HepG2 (cell line): ENCODE results near the gene SEC14L5. TPM values are rescaled to one million over a fixed set of nuclear protein-coding genes. Genes with fewer than 3 reads are reported as not detected.

Experiments
- BCLAF1 ChIP-seq: fragments of 450-650 bp; IDR thresholded peaks from 2 replicates; pipeline ENCODE4 v1.6.1; 2017; ENCODE audit warnings: mild to moderate bottlenecking
- ELF3 ChIP-seq: IDR thresholded peaks from 2 replicates; pipeline ENCODE4 v1.6.1; 2016; ENCODE audit warnings: missing genetic modification reagents, missing compliant biosample characterization
- ETV6 ChIP-seq: sonication (generic); formaldehyde crosslinking; conservative IDR thresholded peaks from 2 replicates; pipeline ENCODE4 v1.4.0; 2020; ENCODE audit warnings: missing genetic modification reagents
- FOXA3 ChIP-seq: IDR thresholded peaks from 2 replicates; pipeline ENCODE4 v1.6.1; 2016; ENCODE audit warnings: missing genetic modification reagents, missing compliant biosample characterization
- FOXC1 ChIP-seq: sonication (generic); formaldehyde crosslinking; IDR thresholded peaks from 2 replicates; pipeline ENCODE4 v1.8.0; 2022; ENCODE audit warnings: mild to moderate bottlenecking, missing genetic modification reagents, borderline replicate concordance
- FUBP1 ChIP-seq: sonication (generic); formaldehyde crosslinking; IDR thresholded peaks from 2 replicates; pipeline ENCODE4 v1.5.1; 2020; ENCODE audit warnings: missing genetic modification reagents, mild to moderate bottlenecking, borderline replicate concordance
- GABPA ChIP-seq, 2 experiments: IDR thresholded peaks; 2 replicates each; pipeline ENCODE4 v1.6.1; 2011 to 2016; ENCODE audit warnings: low read depth in 2 of 2, low read length in 1 of 2, missing biosample characterization in 1 of 2, missing genetic modification characterization in 1 of 2
- HOXA5 ChIP-seq: sonication (generic); formaldehyde crosslinking; IDR thresholded peaks from 2 replicates; pipeline ENCODE4 v1.4.0; 2020; ENCODE audit warnings: missing genetic modification reagents
- JARID2 ChIP-seq: sonication (generic); formaldehyde crosslinking; IDR thresholded peaks from 2 replicates; pipeline ENCODE4 v1.8.1; 2023; ENCODE audit warnings: missing genetic modification reagents, inconsistent platforms; ENCODE audit not compliant: insufficient replicate concordance
- KLF12 ChIP-seq: sonication (generic); formaldehyde crosslinking; IDR thresholded peaks from 2 replicates; pipeline ENCODE4 v1.4.0; 2020; ENCODE audit warnings: missing genetic modification reagents, borderline replicate concordance
- KLF13 ChIP-seq: sonication (generic); formaldehyde crosslinking; IDR thresholded peaks from 2 replicates; pipeline ENCODE4 v1.4.0; 2020; ENCODE audit warnings: mild to moderate bottlenecking, missing genetic modification reagents
- MEIS1 ChIP-seq: sonication (generic); formaldehyde crosslinking; IDR thresholded peaks from 2 replicates; pipeline ENCODE4 v1.9.0; 2021; ENCODE audit warnings: mild to moderate bottlenecking, missing genetic modification reagents, moderate library complexity, borderline replicate concordance
- MEIS2 ChIP-seq: sonication (generic); formaldehyde crosslinking; IDR thresholded peaks from 2 replicates; pipeline ENCODE4 v1.9.0; 2021; ENCODE audit warnings: mild to moderate bottlenecking, missing genetic modification reagents
- MTF1 ChIP-seq: sonication (generic); formaldehyde crosslinking; IDR thresholded peaks from 2 replicates; pipeline ENCODE4 v1.5.0; 2020; ENCODE audit warnings: missing genetic modification reagents
- POGZ ChIP-seq: sonication (generic); formaldehyde crosslinking; IDR thresholded peaks from 2 replicates; pipeline ENCODE4 v1.4.0; 2020; ENCODE audit warnings: mild to moderate bottlenecking, missing genetic modification reagents
- RXRB ChIP-seq: IDR thresholded peaks from 2 replicates; pipeline ENCODE4 v1.6.1; 2016; ENCODE audit warnings: borderline replicate concordance, missing genetic modification reagents, missing compliant biosample characterization
- SMAD3 ChIP-seq: sonication (generic); formaldehyde crosslinking; IDR thresholded peaks from 2 replicates; pipeline ENCODE4 v1.4.0; 2020; ENCODE audit warnings: missing genetic modification reagents
- TEAD3 ChIP-seq: optimal IDR thresholded peaks from 2 replicates; pipeline ENCODE3; 2016; ENCODE audit warnings: borderline replicate concordance
- ZNF205 ChIP-seq: IDR thresholded peaks from 2 replicates; pipeline ENCODE4 v1.6.1; 2018; ENCODE audit warnings: missing biosample characterization, missing genetic modification reagents
- ZNF225 ChIP-seq: sonication (generic); formaldehyde crosslinking; IDR thresholded peaks from 2 replicates; pipeline ENCODE4 v1.4.0; 2020; ENCODE audit warnings: mild to moderate bottlenecking, missing genetic modification reagents
- ZNF235 ChIP-seq: sonication (generic); formaldehyde crosslinking; IDR thresholded peaks from 2 replicates; pipeline ENCODE4 v1.8.1; 2023; ENCODE audit warnings: mild to moderate bottlenecking, missing genetic modification reagents, borderline replicate concordance
- ZNF251 ChIP-seq: sonication (generic); formaldehyde crosslinking; IDR thresholded peaks from 2 replicates; pipeline ENCODE4 v1.9.0; 2021; ENCODE audit warnings: mild to moderate bottlenecking, missing genetic modification reagents
- ZNF264 ChIP-seq: sonication (generic); formaldehyde crosslinking; IDR thresholded peaks from 2 replicates; pipeline ENCODE4 v1.4.0; 2020; ENCODE audit warnings: missing genetic modification reagents
- ZNF354B ChIP-seq: sonication (generic); formaldehyde crosslinking; IDR thresholded peaks from 2 replicates; pipeline ENCODE4 v1.8.0; 2022; ENCODE audit warnings: mild to moderate bottlenecking, missing genetic modification reagents
- ZNF441 ChIP-seq: sonication (generic); formaldehyde crosslinking; IDR thresholded peaks from 2 replicates; pipeline ENCODE4 v1.7.0; 2021; ENCODE audit warnings: missing genetic modification reagents, borderline replicate concordance
- ZNF615 ChIP-seq: sonication (generic); formaldehyde crosslinking; IDR thresholded peaks from 2 replicates; pipeline ENCODE4 v1.5.0; 2020; ENCODE audit warnings: mild to moderate bottlenecking, missing genetic modification reagents, borderline replicate concordance
- ZNF749 ChIP-seq: sonication (generic); formaldehyde crosslinking; IDR thresholded peaks from 2 replicates; pipeline ENCODE4 v1.8.0; 2022; ENCODE audit warnings: mild to moderate bottlenecking, missing genetic modification reagents, moderate library complexity, borderline replicate concordance
- polyA plus RNA-seq, 8 experiments: library from polyadenylated mRNA; depleted of rRNA in 3 of 8; stranded (reverse) in 7 of 8; unstranded in 1 of 8; fragments of >200 nt; fragmentation: Illumina TruSeq in 4 of 8; extraction: Trizol in 4 of 8; gene quantifications; 2 replicates each; pipeline versions ENCODE4 v1.2.1 to v1.2.3, GENCODE V29; 2011 to 2016; ENCODE audit warnings: low read depth in 4 of 8, missing spikeins in 1 of 8, mixed read lengths in 1 of 8; ENCODE audit not compliant: insufficient read depth in 1 of 8
- total RNA-seq, 5 experiments: library from RNA; depleted of rRNA; stranded (reverse); fragments of >200 nt; fragmentation: Illumina TruSeq; extraction: Trizol; gene quantifications; 2 replicates each; pipeline ENCODE4 v1.2.3, GENCODE V29; 2016; ENCODE audit warnings: low read depth in 1 of 5

SEC14L5 gene
- total and polyA plus RNA-seq, 2 of the 13 experiments (the other 11 are each of a cell fraction or from before 2014, with no cell fraction given), result 0.40 to 0.42 TPM

GRCh38 chr16:4936181-4936990, 21.7 kb upstream of the SEC14L5 start (continued):
- TF ChIP-seq ZNF354B (CRISPR knock-in tag), result no peak
- TF ChIP-seq ETV6 (CRISPR knock-in tag), result no peak
- no peak for TF ChIP-seq ZNF235 (CRISPR knock-in tag)
- no peak for TF ChIP-seq SMAD3 (CRISPR knock-in tag)
- 0 out of 2 replicates have a peak, but pooled peaks have one; percentile 33 for TF ChIP-seq KLF13
- 0 out of 2 replicates have a peak, but pooled peaks have one; percentile 30 for TF ChIP-seq POGZ (CRISPR knock-in tag)
- TF ChIP-seq TEAD3 (CRISPR knock-in tag), result no peak
- 0 out of 2 replicates have a peak, but pooled peaks have one; percentile 22 for TF ChIP-seq ZNF264 (CRISPR knock-in tag)
- no peak for TF ChIP-seq FUBP1 (CRISPR knock-in tag)
- TF ChIP-seq ZNF225 (CRISPR knock-in tag), result no peak
- no peak for TF ChIP-seq ZNF205 (CRISPR knock-in tag)
- TF ChIP-seq GABPA (IDR thresholded peaks at IDR 0.05; ENCODE audit: low read depth, low read length), result no peak
- no peak for TF ChIP-seq GABPA (CRISPR knock-in tag; IDR thresholded peaks at IDR 0.05; ENCODE audit: low read depth)
- no peak for TF ChIP-seq ZNF615 (CRISPR knock-in tag)
- TF ChIP-seq JARID2 (CRISPR knock-in tag), result no peak
- no peak for TF ChIP-seq ZNF251
- TF ChIP-seq MEIS1 (CRISPR knock-in tag), result no peak
- TF ChIP-seq MTF1, result no peak
- peak; percentile 39; the same call in 1 of the 2 replicates for TF ChIP-seq RXRB
- 0 out of 2 replicates have a peak, but pooled peaks have one; percentile 19 for TF ChIP-seq FOXA3 (CRISPR knock-in tag)
- no peak for TF ChIP-seq MEIS2 (CRISPR knock-in tag)
- TF ChIP-seq HOXA5 (CRISPR knock-in tag), result 0 out of 2 replicates have a peak, but pooled peaks have one; percentile 56
- no peak; the same call in 1 of the 2 replicates for TF ChIP-seq FOXC1 (CRISPR knock-in tag)
- 0 out of 2 replicates have a peak, but pooled peaks have one; percentile 44 for TF ChIP-seq ZNF749
- no peak for TF ChIP-seq ELF3 (CRISPR knock-in tag)
- TF ChIP-seq BCLAF1, result no peak
- TF ChIP-seq KLF12, result no peak; the same call in 1 of the 2 replicates
- no peak for TF ChIP-seq ZNF441 (CRISPR knock-in tag)
